GM12878 (cell line): ENCODE results near the gene QPCT.

ENCODE experiments used
- ASH2L ChIP-seq: fragments of 300-600, 200-600 bp; sonication (generic); IDR thresholded peaks from 2 replicates; pipeline ENCODE4 v1.6.1; 2017; ENCODE audit warnings: low read depth, mild to moderate bottlenecking, borderline replicate concordance
- BRCA1 ChIP-seq: IDR thresholded peaks from 2 replicates; pipeline ENCODE4 v1.6.1; 2011; ENCODE audit warnings: low read depth, low read length, improper control_type of control experiment
- CBX5 ChIP-seq: sonication (generic); IDR thresholded peaks from 2 replicates; pipeline ENCODE4 v1.6.1; 2016; ENCODE audit warnings: low read depth, moderate library complexity, mild to moderate bottlenecking, inconsistent platforms
- CEBPB ChIP-seq, 2 experiments: fragments of 150-350 bp in 1 of 2; IDR thresholded peaks; 2 replicates each; pipeline ENCODE4 v1.6.1; 2012 to 2014; ENCODE audit warnings: low read depth in 2 of 2, low read length in 2 of 2, borderline replicate concordance in 1 of 2, inconsistent platforms in 1 of 2
- NFYA ChIP-seq: IDR thresholded peaks from 2 replicates; pipeline ENCODE4 v1.6.1; 2011; ENCODE audit warnings: low read depth, mild to moderate bottlenecking, low read length, improper control_type of control experiment, borderline replicate concordance
- RB1 ChIP-seq: fragments of 450-650 bp; formaldehyde crosslinking; IDR thresholded peaks from 2 replicates; pipeline ENCODE4 v1.6.1; 2017; ENCODE audit warnings: mild to moderate bottlenecking, borderline replicate concordance
- SIN3A ChIP-seq: IDR thresholded peaks from 2 replicates; pipeline ENCODE4 v1.6.1; 2012; ENCODE audit warnings: low read depth, low read length, improper control_type of control experiment
- SMAD1 ChIP-seq: fragments of 450-650 bp; IDR thresholded peaks from 2 replicates; pipeline ENCODE4 v1.6.1; 2018; ENCODE audit warnings: mild to moderate bottlenecking, low read depth; ENCODE audit not compliant: partially characterized antibody
- SMC3 ChIP-seq: IDR thresholded peaks from 2 replicates; pipeline ENCODE4 v1.6.1; 2011; ENCODE audit warnings: low read length, improper control_type of control experiment, borderline replicate concordance
- TF ChIP-seq, protein P1 (sequence below): IDR thresholded peaks from 2 replicates; pipeline ENCODE4 v1.6.1; 2011; ENCODE audit warnings: low read depth, low read length, improper control_type of control experiment, borderline replicate concordance
- TF ChIP-seq, protein P2 (sequence below), 3 experiments: IDR thresholded peaks in 2 of 3; conservative IDR thresholded peaks in 1 of 3; 2 replicates each; pipeline ENCODE4 v1.5.1; 2011; ENCODE audit warnings: low read depth in 3 of 3, low read length in 3 of 3, mild to moderate bottlenecking in 3 of 3, control low read depth in 2 of 3, moderate library complexity in 2 of 3, inconsistent platforms in 1 of 3, mixed read lengths in 1 of 3; ENCODE audit not compliant: control insufficient read depth in 2 of 3, insufficient read depth in 1 of 3; ENCODE audit errors: extremely low read depth in 1 of 3
- TF ChIP-seq, protein P3 (sequence below): fragments of 450-650 bp; IDR thresholded peaks from 2 replicates; pipeline ENCODE4 v1.6.1; 2017; ENCODE audit warnings: antibody characterized with exemption, mild to moderate bottlenecking, moderate library complexity
- TF ChIP-seq, protein P4 (sequence below): IDR thresholded peaks from 2 replicates; pipeline ENCODE4 v1.6.1; 2012; ENCODE audit warnings: low read depth, low read length, improper control_type of control experiment

DNA sequence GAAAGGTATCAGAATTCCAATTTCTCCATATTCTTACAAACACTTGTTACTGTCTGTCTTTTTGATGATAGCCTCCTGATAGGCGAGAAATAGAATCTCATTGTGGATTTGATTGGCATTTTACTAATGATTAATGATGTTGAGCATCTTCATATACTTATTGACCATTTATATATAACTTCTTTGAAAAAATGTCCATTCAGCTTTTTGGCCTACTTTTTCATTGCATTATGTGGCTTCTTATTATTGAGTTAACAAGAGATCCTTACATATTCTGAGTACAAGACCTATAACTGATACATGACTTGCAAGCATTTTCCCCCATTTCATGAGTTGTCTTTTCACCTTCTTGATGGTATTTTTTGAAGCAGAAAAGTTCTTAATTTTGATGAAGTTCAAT is 54.6 kb downstream of the QPCT start:
- TF ChIP-seq SIN3A (no peak), CEBPB (IDR thresholded peaks at IDR 0.05; ENCODE audit: borderline replicate concordance in 1 of 2, low read depth in 2 of 2, low read length in 2 of 2) (no peak), CBX5 (no peak), SMC3 (no peak), BRCA1 (no peak), RB1 (no peak), ASH2L (no peak), SMAD1 (no peak), NFYA (no peak)
- TF ChIP-seq, protein P1, sequence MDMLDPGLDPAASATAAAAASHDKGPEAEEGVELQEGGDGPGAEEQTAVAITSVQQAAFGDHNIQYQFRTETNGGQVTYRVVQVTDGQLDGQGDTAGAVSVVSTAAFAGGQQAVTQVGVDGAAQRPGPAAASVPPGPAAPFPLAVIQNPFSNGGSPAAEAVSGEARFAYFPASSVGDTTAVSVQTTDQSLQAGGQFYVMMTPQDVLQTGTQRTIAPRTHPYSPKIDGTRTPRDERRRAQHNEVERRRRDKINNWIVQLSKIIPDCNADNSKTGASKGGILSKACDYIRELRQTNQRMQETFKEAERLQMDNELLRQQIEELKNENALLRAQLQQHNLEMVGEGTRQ, result no peak
- TF ChIP-seq, protein P2, sequence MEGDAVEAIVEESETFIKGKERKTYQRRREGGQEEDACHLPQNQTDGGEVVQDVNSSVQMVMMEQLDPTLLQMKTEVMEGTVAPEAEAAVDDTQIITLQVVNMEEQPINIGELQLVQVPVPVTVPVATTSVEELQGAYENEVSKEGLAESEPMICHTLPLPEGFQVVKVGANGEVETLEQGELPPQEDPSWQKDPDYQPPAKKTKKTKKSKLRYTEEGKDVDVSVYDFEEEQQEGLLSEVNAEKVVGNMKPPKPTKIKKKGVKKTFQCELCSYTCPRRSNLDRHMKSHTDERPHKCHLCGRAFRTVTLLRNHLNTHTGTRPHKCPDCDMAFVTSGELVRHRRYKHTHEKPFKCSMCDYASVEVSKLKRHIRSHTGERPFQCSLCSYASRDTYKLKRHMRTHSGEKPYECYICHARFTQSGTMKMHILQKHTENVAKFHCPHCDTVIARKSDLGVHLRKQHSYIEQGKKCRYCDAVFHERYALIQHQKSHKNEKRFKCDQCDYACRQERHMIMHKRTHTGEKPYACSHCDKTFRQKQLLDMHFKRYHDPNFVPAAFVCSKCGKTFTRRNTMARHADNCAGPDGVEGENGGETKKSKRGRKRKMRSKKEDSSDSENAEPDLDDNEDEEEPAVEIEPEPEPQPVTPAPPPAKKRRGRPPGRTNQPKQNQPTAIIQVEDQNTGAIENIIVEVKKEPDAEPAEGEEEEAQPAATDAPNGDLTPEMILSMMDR (IDR thresholded peaks at IDR 0.05 in 2 of 3, conservative IDR thresholded peaks at IDR 0.05 in 1 of 3; ENCODE audit: control insufficient read depth in 2 of 3, extremely low read depth in 1 of 3, insufficient read depth in 1 of 3, low read depth in 3 of 3, low read length in 3 of 3), result no peak
- TF ChIP-seq, protein P3, sequence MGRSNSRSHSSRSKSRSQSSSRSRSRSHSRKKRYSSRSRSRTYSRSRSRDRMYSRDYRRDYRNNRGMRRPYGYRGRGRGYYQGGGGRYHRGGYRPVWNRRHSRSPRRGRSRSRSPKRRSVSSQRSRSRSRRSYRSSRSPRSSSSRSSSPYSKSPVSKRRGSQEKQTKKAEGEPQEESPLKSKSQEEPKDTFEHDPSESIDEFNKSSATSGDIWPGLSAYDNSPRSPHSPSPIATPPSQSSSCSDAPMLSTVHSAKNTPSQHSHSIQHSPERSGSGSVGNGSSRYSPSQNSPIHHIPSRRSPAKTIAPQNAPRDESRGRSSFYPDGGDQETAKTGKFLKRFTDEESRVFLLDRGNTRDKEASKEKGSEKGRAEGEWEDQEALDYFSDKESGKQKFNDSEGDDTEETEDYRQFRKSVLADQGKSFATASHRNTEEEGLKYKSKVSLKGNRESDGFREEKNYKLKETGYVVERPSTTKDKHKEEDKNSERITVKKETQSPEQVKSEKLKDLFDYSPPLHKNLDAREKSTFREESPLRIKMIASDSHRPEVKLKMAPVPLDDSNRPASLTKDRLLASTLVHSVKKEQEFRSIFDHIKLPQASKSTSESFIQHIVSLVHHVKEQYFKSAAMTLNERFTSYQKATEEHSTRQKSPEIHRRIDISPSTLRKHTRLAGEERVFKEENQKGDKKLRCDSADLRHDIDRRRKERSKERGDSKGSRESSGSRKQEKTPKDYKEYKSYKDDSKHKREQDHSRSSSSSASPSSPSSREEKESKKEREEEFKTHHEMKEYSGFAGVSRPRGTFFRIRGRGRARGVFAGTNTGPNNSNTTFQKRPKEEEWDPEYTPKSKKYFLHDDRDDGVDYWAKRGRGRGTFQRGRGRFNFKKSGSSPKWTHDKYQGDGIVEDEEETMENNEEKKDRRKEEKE, result no peak
- TF ChIP-seq, protein P4, sequence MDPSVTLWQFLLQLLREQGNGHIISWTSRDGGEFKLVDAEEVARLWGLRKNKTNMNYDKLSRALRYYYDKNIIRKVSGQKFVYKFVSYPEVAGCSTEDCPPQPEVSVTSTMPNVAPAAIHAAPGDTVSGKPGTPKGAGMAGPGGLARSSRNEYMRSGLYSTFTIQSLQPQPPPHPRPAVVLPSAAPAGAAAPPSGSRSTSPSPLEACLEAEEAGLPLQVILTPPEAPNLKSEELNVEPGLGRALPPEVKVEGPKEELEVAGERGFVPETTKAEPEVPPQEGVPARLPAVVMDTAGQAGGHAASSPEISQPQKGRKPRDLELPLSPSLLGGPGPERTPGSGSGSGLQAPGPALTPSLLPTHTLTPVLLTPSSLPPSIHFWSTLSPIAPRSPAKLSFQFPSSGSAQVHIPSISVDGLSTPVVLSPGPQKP, result no peak
